HG02759 (cell line): ENCODE measurements around the gene CSNK1E.

Experiments used
- ATAC-seq: cut with Tn5 transposase; IDR thresholded peaks from one replicate; pipeline ENCODE4 v1.9.1; 2021; ENCODE audit warnings: mild to moderate bottlenecking, moderate library complexity; ENCODE audit not compliant: unreplicated experiment

CSNK1E gene

DNA sequence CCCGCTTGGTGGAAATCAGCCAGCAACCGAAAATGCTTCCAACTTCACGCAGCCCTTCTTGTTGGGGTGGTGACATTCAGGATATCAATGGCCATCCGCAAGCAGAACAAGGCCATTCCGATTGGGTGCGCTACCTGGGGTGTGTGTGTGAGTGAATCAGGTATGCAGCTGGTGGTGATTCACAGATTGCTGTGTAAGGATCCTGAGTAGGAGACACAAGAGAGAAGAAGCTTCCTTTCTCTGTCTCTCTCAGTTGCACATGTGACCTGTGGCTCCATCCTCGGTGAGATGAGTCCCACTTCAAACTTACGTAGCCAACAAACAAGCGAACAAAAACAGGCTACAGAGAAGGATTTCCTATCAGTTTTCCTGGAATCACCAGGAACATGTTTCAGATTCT lies 34.8 kb downstream of the CSNK1E start:
- no peak for ATAC-seq

DNA sequence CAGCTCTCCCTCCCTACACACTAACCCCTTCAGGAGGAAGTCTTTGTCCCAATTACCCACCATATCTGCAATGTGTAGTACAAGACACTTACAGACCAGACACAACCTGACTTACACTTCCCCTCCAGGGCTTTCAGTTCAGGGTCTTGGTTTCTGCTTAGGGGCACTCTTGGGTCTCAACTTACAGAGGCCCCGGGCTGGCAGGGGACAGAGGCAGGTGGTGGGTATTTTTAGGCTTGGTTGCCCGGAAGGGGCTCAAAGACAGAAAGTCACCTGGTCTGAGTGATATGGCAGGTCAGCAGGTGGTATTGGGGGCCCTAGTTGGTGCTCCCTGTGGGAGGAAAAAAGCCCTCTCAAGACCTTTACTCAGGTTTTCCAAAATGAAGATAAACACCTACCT lies 41.1 kb downstream of the CSNK1E start:
- ATAC-seq: peak; percentile 34

DNA sequence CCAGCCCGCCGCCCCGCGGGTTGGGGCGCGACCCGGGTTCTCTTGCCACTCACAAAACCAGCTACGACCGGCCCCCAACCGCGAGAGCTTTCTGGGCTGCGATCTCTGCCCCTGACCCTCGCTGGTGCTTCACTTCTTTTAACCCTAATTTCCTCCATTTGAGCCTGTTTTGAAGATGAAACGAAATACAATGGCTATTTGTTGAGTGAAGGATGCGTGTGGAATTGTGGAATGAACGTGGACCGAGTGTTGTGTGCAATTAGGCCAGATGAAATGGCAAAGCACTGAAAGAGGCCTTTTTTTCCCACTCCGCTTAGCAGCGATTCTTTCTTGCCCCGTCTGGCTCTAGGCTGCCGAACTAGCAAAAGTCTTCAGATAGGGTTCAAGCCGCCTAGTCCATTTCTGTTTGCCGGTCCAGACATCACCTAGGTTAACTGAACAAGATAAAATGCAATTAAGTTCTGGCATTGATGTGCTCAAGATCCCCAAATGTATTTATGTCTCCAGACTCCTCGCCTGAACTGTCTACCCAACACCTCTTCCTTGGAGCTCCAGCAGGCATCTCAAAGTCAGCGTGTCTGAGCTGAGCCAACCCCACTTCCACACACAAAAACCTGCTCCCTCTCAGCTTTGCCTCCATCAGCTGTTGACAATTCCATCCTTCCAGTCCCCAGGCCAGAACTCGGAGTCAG lies 44.0 kb downstream of the CSNK1E start:
- ATAC-seq: no peak

DNA sequence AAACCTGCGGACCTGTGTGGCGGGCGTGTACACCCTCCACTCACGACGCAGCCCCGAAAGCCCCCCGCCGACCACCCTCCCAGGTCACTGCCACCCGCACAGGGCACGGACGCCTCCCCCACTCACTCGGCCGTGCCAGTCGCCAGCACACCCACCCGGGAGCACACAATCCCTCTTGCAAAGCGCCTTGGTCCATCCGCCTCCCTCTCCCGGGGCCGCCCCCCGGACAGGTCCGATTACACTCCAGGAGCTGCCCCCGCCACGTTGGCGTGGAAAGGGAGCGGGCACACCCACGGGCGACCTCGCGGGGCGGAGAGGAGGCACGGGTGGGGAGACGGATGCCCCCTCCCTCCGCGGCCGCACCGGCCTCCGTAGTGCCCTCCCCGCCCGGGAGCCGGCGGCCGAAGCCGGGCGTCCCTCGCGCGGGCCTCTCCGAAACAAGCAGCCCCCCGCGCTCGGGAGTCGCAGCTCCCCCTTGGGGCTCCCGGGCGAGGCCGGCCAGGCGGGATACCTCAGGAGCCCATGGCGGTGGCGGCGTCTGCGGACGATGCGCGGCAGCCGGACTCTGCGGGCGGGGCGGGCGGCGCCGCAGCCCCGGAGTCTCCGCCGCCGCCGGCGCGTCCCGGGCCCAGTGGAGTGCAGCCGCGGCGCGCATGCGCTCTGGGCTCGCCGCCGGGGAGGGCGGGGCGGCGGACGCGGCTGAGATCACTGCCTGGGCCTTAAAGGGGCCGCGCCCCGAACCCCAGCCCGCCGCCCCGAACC lies 44.7 kb downstream of the CSNK1E start, which contains the start of gene TMEM184B:
TMEM184B (minus strand) TSS at position 638 of the 762 bp plus-strand sequence. CDS start 25,049 bp downstream, outside the sequence.
- peak; percentile 89 for ATAC-seq

DNA sequence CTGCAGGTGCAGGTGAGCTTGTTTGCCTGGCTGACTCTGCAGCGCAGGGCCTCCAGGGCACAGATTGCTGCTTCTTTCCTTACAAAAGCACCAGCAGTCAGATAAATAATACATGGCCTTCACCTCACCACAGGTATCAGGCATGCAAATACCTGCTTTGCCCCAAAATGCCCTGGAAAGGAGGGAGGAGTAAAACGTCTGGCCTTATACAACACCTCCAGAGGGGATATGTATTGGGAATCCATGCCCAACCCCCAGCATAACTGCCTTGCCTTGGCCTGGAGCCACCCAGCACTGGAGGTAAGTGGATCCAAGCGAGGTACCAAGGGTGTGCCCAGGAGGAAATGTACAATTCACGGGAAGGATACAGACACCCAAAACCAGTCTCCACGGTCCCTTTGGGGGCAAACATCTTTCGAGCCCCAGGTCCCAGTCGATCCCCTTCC lies 45.3 kb downstream of the CSNK1E start:
- ATAC-seq: no peak

DNA sequence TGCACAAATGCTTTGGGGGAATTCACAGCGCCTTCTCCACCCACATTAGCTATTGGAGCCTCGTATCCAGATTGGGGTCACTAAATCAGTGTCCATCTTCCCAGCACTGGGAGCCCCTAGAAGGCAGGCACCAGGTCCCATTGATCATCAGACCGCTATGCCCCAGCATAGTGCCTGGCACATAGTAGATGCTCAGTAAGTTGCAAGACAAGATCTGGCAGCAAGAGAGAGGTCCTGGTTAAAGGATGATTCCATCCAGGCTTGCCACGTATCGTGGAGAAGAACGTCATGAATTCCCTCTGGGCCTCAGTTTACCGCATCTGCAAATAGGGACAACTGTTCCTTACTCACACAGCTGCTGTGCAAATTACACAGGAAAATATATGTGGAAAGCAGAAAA lies 46.1 kb downstream of the CSNK1E start:
- no peak for ATAC-seq

DNA sequence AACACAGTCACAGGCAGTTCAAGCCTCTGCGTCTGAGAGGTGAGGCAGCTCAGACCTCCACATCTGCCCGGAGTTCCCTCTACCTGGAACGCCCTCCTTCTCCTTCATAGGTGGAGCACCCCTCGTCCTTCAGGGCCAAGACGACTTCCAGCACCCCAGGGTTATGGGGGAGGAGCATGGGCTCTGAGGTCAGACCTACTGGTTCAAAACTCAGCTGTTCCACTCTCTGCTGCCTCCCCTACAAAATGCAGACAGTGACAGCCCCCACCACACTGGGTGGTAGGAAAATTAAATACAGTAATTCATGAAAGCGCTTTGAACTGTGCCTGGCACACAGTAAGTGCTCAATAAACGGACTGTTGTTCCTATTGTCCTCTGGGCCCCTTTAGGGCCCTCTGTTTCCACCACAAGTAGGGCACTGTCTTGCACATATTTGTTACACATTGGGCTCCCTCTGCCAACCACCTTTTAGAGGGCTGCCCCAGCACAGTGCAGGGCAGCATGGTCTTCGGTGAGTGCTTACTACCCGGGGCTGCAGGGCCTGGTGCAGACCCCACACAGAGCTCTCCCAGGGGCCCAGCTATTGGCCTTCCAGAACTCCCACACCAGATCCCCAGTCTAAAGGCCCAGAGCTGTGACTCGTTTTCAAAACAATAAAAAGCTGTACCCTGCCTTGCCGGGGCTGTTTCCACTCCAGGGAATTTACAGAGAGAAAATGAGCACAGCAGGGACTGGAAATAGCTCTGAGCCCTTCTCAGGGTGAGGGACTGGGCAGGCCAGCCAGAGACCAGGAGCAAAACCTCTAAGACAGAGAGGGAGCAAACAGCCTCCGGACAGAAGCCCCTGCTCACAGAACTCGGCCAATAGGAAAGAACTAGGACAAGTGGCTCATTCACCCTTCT lies 46.9 kb downstream of the CSNK1E start:
- no peak for ATAC-seq

DNA sequence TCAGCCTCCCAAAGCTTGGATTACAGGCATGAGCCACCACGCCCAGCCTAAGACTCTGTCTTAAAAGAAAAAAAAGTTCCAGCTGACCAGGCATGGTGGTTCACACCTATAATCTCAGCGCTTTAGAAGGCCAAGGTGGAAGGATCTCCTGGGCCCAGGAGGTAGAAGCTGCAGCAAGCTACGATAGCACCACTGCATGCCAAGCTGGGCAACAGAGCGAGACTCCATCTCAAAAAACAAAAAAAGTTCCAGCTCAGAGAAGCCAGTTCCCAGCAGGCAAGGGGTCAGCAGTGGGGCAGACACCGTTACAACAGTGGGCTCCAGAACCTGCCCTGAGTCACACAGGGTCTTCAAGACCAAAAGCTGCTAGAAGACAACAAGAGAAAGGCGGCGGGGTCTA lies 47.8 kb downstream of the CSNK1E start:
- no peak for ATAC-seq

DNA sequence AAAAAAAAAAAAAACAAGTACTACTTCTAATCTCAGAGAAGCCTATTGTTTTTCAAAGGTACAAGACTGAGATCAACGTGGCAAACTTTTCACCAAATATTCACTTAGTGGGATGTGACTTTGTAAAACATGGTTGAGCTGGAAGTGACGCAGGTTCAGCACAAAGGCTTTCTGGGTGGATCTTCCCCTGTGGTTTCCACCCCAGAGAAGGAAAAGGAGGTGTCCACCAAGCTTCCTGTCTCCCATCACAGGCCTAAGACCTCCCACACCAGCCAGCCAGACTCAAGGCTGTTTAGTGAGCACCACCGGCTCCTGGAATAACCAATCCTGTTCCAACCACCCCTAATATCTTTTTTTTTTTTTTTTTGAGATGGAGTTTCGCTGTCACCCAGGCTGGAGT lies 50.1 kb downstream of the CSNK1E start:
- ATAC-seq: no peak

DNA sequence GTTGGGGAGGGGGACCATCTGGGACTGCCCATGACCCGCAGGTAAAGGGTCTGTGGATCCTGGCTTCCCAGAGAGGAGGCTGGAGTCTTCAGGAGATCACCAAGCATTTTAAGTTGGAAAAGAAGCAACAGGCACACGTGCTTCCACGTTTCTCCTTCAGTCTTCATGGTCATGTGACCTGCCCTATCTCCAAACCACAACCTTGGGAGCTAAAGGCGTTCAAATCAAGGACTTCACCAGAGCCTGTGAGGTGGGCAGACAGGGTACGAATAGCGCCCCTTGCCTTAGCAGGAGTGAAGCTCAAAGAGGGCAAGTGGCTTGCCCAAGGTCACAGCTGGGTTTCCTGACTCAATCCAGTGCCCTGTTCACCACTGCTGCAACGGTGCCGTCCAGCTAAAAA lies 51.1 kb downstream of the CSNK1E start:
- no peak for ATAC-seq

DNA sequence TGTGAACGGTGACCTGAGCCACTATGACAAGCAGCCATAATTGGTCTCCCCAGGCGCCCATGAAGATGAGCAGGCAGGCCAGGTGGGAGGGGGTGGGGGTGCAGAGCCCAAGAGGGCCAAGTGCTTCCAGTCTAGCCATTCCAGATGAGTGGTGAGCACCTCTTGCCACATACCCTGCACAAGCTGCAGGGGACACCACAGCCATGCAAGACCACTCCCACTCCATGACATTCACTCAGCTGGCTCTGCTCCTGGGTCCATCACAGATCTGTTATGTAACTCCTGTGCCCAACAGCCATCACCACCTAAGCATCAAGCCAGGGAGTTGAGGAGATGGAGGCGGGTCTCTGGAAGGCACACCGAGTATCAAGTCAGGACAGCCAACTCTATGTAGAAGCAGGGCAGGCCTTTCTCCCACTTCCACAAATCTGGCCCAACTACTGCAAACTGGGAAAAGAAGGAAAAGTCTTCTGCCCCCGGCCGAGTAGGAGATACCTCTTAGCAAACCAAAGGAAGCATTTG lies 52.9 kb downstream of the CSNK1E start:
- ATAC-seq: no peak

DNA sequence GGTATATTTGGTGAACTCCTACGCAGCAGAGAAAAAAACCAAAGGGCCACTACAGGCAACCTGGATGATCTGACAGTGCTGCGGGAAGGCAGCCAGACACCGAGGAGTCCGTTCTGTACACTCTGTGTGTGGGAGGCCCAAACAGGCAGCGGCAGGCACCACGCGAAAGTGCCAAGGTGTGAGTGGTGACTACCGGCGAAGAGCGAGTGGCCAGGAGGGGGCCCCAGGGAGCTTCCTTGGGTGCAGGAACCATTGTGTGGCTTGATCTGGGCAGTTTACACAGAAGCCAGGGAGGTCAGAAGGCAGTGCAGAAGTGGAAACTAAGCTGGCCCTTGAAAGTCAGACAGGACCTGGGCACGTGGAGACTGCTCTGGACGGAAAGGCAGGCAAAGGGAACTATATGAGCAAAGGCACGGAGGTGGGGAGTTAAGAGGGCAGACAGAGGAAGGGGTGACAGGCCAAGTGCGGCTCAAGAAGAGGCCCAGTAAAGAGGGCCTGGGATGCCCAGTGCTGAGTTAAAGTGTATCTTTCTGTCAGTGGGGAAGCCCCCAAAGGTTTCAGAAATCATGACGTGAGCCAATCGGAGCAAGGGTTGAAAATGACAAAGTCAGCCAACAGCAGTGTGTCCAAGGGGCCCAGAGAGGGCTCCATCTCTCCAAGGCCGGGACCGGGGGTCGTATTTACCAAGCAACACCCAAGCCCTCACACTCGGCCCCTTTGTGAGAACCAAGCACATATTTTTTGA lies 55.0 kb downstream of the CSNK1E start:
- no peak for ATAC-seq

DNA sequence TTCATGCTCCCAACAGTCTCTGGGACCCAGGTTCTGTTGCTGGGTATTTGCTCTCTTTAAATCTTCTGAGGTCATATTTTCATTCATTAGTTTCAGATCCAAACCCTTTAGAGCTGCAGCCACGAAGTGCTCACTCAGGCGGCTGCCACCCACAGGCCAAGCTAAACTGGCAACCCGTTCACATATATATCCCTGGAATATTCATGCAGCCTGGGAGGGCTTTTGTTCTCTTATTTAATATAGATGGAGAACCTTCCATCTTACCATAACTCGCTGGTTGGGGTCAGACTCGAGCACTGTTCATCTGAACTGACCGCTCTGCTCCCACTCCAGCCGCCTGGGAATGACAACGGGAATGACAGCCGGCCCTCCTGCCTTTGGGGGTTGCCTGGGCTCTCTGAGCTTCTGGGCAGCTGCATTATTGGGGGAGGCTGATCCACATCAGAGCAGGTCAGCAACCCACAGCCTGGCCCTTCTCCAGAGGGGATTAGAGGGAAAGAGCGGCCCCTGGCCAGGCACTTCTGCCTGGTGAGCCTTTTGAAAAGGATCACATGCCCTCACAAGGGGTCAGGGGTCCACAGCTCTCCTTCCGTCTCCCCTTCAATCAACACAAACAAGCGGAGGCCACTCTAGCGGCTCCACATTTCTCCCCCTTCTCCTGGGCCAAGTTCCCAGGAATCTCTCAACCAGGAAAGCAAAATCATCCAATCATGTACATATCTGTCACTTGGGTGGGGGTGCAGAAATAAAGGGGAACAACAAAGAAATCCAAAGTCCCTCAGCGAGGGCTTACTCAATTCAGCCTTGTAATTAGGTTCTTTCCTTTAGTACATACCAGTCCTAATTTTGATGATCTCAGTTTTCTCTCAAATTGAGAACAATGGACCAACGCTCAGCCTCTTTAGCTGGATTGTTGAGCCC lies 56.2 kb downstream of the CSNK1E start:
- ATAC-seq: no peak

DNA sequence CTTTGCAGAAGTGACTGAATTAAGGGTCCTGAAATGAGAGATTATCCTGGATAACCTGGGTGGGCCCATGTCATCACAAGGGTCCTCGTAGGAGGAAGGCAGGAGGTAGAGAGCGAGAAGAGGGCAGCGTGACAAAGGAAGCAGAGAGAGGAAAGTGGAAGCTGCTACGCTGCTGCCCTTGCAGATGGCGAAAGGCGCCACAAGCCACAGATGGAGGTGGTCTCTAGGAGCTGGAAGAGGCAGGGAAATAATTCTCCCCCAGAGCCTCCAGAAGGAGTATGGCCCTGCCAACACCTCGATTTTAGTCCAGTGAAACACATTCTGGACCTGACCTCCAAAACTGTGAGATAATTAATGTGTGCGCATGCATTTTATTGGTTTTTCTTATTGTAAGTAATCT lies 57.9 kb downstream of the CSNK1E start:
- ATAC-seq: no peak

DNA sequence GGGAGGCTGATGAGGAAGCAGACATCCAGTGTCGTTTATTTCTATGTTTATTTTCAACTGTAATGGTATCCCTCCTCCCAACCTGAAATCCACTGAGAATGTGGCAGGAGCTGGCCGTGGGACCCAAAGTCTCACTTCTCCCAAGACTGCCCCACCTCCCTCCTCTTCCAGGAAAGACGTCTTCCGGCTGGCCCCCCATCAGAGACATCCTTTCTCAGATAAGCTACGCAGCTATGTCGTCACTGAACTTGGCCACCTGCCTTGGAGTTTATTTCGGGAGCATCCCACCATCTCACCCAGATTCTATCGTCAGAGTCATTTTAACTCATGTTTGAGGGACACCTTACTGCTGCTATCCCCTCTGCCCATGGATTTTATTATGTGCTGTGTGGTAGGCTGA lies 58.3 kb downstream of the CSNK1E start:
- no peak for ATAC-seq

DNA sequence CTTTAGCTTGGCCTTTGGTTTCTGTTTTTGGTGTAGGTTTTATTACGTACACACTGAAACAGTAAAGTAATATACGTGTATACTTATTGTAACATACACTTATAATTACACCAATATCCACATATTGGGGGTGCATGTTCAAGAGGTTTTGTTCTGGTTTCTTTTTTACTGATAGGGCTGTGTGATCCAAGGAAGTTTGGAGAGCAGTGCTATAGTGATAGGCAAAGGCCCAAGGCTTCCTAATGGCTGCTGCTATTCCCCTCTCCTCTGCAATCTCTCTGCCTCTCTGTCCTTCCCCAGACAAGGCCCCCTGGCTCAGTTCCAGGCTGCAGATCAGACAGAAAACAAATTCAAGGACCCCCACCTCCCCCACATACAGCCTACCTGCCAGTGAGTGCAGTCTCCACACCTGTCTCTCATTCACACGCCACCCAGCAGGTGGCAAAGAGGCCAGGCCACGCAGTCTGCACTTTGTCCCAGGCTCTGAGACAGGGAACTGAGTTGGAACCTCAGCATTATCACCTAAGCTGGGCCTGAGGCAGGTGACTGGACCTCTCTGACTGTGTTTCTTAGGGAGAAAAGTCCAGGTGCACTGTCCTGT lies 59.5 kb downstream of the CSNK1E start:
- no peak for ATAC-seq

DNA sequence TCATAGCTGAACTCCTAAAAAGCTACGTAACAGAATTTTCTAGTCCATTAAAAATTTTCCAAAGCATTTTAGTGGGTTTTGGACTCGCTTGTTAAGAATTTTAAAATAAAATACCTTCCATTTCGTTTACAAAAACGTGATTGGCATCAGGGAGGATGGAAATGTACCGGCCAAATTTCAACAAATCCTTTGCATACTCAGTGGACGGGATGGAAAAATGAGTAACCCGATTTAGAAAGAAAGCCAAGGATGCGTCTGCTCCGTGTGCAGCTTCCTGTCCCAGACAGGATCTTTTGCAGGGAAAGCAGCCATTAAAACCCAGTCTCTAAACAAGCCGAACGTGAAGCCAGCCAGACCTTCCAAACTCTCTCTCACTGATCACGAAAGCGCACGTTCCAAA lies 60.1 kb downstream of the CSNK1E start:
- ATAC-seq: no peak

DNA sequence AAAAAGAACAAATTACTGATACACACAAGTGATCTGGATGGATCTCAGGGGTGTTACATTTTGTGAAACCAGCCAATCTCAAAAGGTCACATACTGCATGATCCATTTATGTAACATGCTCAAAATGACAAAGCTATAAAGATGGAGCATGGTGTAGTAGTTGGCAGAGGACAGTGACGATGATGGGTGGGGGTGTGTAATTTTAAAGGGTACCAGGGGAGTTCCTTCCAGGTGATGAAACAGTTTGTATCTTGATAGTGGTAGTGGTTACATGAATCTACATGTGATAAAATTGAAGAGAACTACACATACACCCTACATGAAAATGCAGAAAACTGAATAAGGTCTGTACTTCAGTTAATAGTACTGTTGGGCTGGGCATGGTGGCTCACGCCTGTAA lies 61.5 kb downstream of the CSNK1E start:
- no peak for ATAC-seq

DNA sequence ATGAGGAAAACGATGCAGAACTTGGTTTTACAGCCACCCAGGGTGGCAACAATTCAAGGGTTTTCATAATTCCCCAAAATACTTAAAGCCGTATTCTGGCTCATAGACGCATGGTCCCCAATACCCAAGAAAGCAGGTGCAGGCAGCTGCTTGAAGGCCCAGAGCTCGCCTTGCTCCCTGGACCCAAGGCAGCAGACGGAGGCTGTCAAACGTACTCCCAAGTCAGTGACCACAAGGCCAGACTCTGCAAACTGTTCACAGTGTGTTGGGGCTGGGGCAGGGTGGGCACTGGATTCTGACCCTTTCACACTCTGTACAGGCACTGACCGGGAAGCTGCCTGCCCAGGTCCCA lies 65.9 kb downstream of the CSNK1E start:
- ATAC-seq: no peak
